H1 (cell line): Measurements from ENCODE around the gene CD84. TPM values are rescaled to one million over a fixed set of nuclear protein-coding genes. Genes with fewer than 3 reads are reported as not detected.

Experiments
- CTCF ChIA-PET: fragments of 300-600 bp; sonication (Branson Sonifier 250); formaldehyde crosslinking; loops from one replicate; lab custom pipeline; 2021; ENCODE audit not compliant: partially characterized antibody; lab: Charles Lee
- POLR2A ChIA-PET: fragments of 300-600 bp; sonication (Branson Sonifier 250); formaldehyde crosslinking; loops from one replicate; lab custom pipeline; 2021; ENCODE audit warnings: inconsistent platforms; ENCODE audit not compliant: partially characterized antibody; lab: Charles Lee
- DNase-seq, 2 experiments: peaks; one replicate each; pipeline versions ENCODE4 v3.0.0 to v3.0.0-alpha.2; 2010 to 2022; ENCODE audit warnings: low spot score in 2 of 2, low read depth in 1 of 2, mixed read lengths in 1 of 2
- FAIRE-seq: peaks from 2 replicates; lab custom pipeline; 2011; peaks lifted over from hg19 to GRCh38; lab: Jason Lieb, UNC
- H2AFZ ChIP-seq: 2 replicates; pipeline ENCODE4 v1.8.1; 2012; ENCODE audit warnings: low read length, inconsistent platforms
- H2AK5ac ChIP-seq: 2 replicates; pipeline ENCODE4 v1.6.1; 2013; ENCODE audit warnings: low read depth, low read length
- H2BK120ac ChIP-seq: replicated peaks from 2 replicates; pipeline ENCODE3; 2013; ENCODE audit warnings: low read depth, low read length, inconsistent platforms
- H2BK12ac ChIP-seq: 2 replicates; pipeline ENCODE4 v1.6.1; 2013; ENCODE audit warnings: low read depth, low read length
- H2BK15ac ChIP-seq: 2 replicates; pipeline ENCODE4 v1.6.1; 2013; ENCODE audit warnings: low read length
- H2BK20ac ChIP-seq: 2 replicates; pipeline ENCODE4 v1.6.1; 2013; ENCODE audit warnings: low read length
- H2BK5ac ChIP-seq: 2 replicates; pipeline ENCODE4 v1.6.1; 2013; ENCODE audit warnings: low read depth, low read length
- H3K14ac ChIP-seq: 2 replicates; pipeline ENCODE4 v1.6.1; 2013; ENCODE audit warnings: inconsistent platforms; ENCODE audit not compliant: insufficient read length
- H3K18ac ChIP-seq: 2 replicates; pipeline ENCODE4 v1.6.1; 2013; ENCODE audit warnings: low read length; ENCODE audit errors: extremely low read depth
- H3K23ac ChIP-seq: 2 replicates; pipeline ENCODE4 v1.6.1; 2013; ENCODE audit warnings: inconsistent platforms; ENCODE audit not compliant: insufficient read length
- H3K23me2 ChIP-seq: 2 replicates; pipeline ENCODE4 v1.6.1; 2013; ENCODE audit warnings: low read depth, low read length
- H3K27ac ChIP-seq: 2 replicates; pipeline ENCODE4 v1.6.1; 2011; ENCODE audit warnings: low read depth, low read length, inconsistent platforms
- H3K27me3 ChIP-seq, 4 experiments: replicated peaks in 1 of 4; 1 replicate in 1 of 4; 2 replicates in 3 of 4; pipeline versions ENCODE4 v1.6.1 to v1.8.1; 2011 to 2013; ENCODE audit warnings: low read length in 3 of 4, mild to moderate bottlenecking in 3 of 4, inconsistent platforms in 2 of 4, mixed read lengths in 2 of 4, moderate library complexity in 1 of 4; ENCODE audit not compliant: control insufficient read depth in 3 of 4, insufficient read depth in 3 of 4; ENCODE audit errors: extremely low read depth in 1 of 4
- H3K36me3 ChIP-seq, 4 experiments: 2 replicates each; pipeline versions ENCODE4 v1.6.1 to v1.8.1; 2011 to 2013; ENCODE audit warnings: mild to moderate bottlenecking in 4 of 4, low read length in 3 of 4, moderate library complexity in 2 of 4, control low read depth in 1 of 4, inconsistent platforms in 1 of 4; ENCODE audit not compliant: insufficient read depth in 4 of 4, control insufficient read depth in 2 of 4
- H3K4ac ChIP-seq: replicated peaks from 2 replicates; pipeline ENCODE3; 2013; ENCODE audit warnings: low read length, low read depth, mixed read lengths, inconsistent platforms; ENCODE audit not compliant: insufficient read length
- H3K4me1 ChIP-seq, 4 experiments: replicated peaks in 1 of 4; 1 replicate in 1 of 4; 2 replicates in 3 of 4; pipeline versions ENCODE4 v1.6.1 to v1.8.1; 2011 to 2013; ENCODE audit warnings: low read length in 3 of 4, inconsistent platforms in 2 of 4, mixed read lengths in 1 of 4; ENCODE audit not compliant: insufficient read depth in 4 of 4, control insufficient read depth in 3 of 4
- H3K4me2 ChIP-seq, 2 experiments: 2 replicates each; pipeline versions ENCODE4 v1.6.1 to v1.8.1; 2011 to 2013; ENCODE audit warnings: low read depth in 2 of 2, low read length in 2 of 2, control low read depth in 1 of 2, inconsistent platforms in 1 of 2, mild to moderate bottlenecking in 1 of 2; ENCODE audit not compliant: insufficient read depth in 1 of 2
- H3K4me3 ChIP-seq, 4 experiments: fragments of 200-600, 300-600 bp in 1 of 4; sonication (generic), shearing (Covaris generic), sonication (Bioruptor Twin) in 1 of 4; 2 replicates each; pipeline versions ENCODE4 v1.5.1 to v1.8.1; 2011 to 2016; ENCODE audit warnings: low read length in 4 of 4, low read depth in 3 of 4, control low read depth in 2 of 4, inconsistent platforms in 2 of 4, mild to moderate bottlenecking in 2 of 4, mixed read lengths in 1 of 4, moderate library complexity in 1 of 4; ENCODE audit not compliant: insufficient read depth in 2 of 4; ENCODE audit errors: extremely low read depth in 1 of 4
- H3K56ac ChIP-seq: replicated peaks from 2 replicates; pipeline ENCODE3; 2013; ENCODE audit warnings: low read depth, mild to moderate bottlenecking, mixed read lengths, low read length, inconsistent platforms; ENCODE audit not compliant: insufficient read length
- H3K79me1 ChIP-seq: 2 replicates; pipeline ENCODE4 v1.6.1; 2013; ENCODE audit warnings: low read depth, low read length, control low read depth
- H3K79me2 ChIP-seq, 2 experiments: 2 replicates each; pipeline versions ENCODE4 v1.6.1 to v1.8.1; 2012 to 2013; ENCODE audit warnings: low read length in 2 of 2, mild to moderate bottlenecking in 2 of 2, inconsistent platforms in 1 of 2; ENCODE audit not compliant: insufficient read depth in 2 of 2, control insufficient read depth in 1 of 2
- H3K9ac ChIP-seq, 4 experiments: replicated peaks in 1 of 4; 1 replicate in 1 of 4; 2 replicates in 3 of 4; pipeline versions ENCODE4 v1.6.1 to v1.8.1; 2011 to 2013; ENCODE audit warnings: low read depth in 3 of 4, low read length in 3 of 4, control low read depth in 2 of 4, mild to moderate bottlenecking in 2 of 4, moderate library complexity in 2 of 4, inconsistent platforms in 1 of 4; ENCODE audit errors: extremely low read depth in 1 of 4
- H3K9me3 ChIP-seq, 2 experiments: 2 replicates each; pipeline versions ENCODE4 v1.6.1 to v1.8.1; 2012 to 2013; ENCODE audit warnings: mild to moderate bottlenecking in 2 of 2, moderate library complexity in 2 of 2, control low read depth in 1 of 2, inconsistent platforms in 1 of 2, low read depth in 1 of 2, low read length in 1 of 2, mixed read lengths in 1 of 2; ENCODE audit not compliant: insufficient read depth in 2 of 2
- H4K20me1 ChIP-seq, 2 experiments: replicated peaks in 1 of 2; 2 replicates each; pipeline versions ENCODE3 to v1.8.1; 2011 to 2013; ENCODE audit warnings: inconsistent platforms in 2 of 2, low read length in 2 of 2, mild to moderate bottlenecking in 1 of 2; ENCODE audit not compliant: insufficient read depth in 2 of 2, control insufficient read depth in 1 of 2
- H4K5ac ChIP-seq: 2 replicates; pipeline ENCODE4 v1.6.1; 2013; ENCODE audit warnings: low read length, low read depth, mixed read lengths, inconsistent platforms; ENCODE audit not compliant: insufficient read length
- H4K8ac ChIP-seq: 2 replicates; pipeline ENCODE4 v1.8.0; 2013; ENCODE audit warnings: mild to moderate bottlenecking, moderate library complexity, low read length, inconsistent platforms; ENCODE audit not compliant: insufficient read depth; ENCODE audit errors: extremely low read depth
- H4K91ac ChIP-seq: replicated peaks from 2 replicates; pipeline ENCODE3; 2013; ENCODE audit warnings: low read length, mixed read lengths, inconsistent platforms; ENCODE audit not compliant: insufficient read length
- CEBPB ChIP-seq: IDR thresholded peaks from 2 replicates; pipeline ENCODE4 v1.6.1; 2012; ENCODE audit warnings: low read depth, low read length
- EGR1 ChIP-seq: IDR thresholded peaks from 2 replicates; pipeline ENCODE4 v1.6.1; 2011; ENCODE audit warnings: low read depth, low read length, borderline replicate concordance
- SIN3A ChIP-seq, 2 experiments: IDR thresholded peaks in 1 of 2; conservative IDR thresholded peaks in 1 of 2; 2 replicates each; pipeline ENCODE4 v1.6.1; 2011 to 2012; ENCODE audit warnings: low read length in 2 of 2, improper control_type of control experiment in 1 of 2, low read depth in 1 of 2, mild to moderate bottlenecking in 1 of 2
- TBP ChIP-seq: IDR thresholded peaks from 2 replicates; pipeline ENCODE4 v1.6.1; 2011; ENCODE audit warnings: low read depth, low read length, improper control_type of control experiment
- WGBS, 2 experiments: shearing (Covaris generic) in 1 of 2; methylation state at CpG; one replicate each; pipeline versions ENCODE4 v1.1.6 to v1.1.7; 2013 to 2015; ENCODE audit warnings: low lambda C conversion rate in 2 of 2, mixed read lengths in 2 of 2, inconsistent platforms in 1 of 2, low coverage in 1 of 2, missing lambda C conversion rate in 1 of 2; ENCODE audit not compliant: insufficient replicate concordance in 2 of 2, insufficient coverage in 1 of 2, insufficient read length in 1 of 2; ENCODE audit errors: extremely low coverage in 1 of 2, missing lambda C conversion rate in 1 of 2; 5-methylcytosine and 5-hydroxymethylcytosine counted together
- polyA plus RNA-seq, 7 experiments: library from polyadenylated mRNA; depleted of rRNA in 3 of 7; stranded (reverse) in 5 of 7; unstranded in 2 of 7; fragments of >200 nt in 5 of 7; fragments of 200-250 nt in 2 of 7; gene quantifications; 1 replicate in 5 of 7; 2 replicates in 1 of 7; 4 replicates in 1 of 7; pipeline versions ENCODE4 v1.2.1 to v1.2.3, GENCODE V29; 2011 to 2013; ENCODE audit warnings: missing spikeins in 2 of 7, mixed read lengths in 2 of 7
- total RNA-seq: library from RNA; stranded (reverse); fragmentation: NEBNext Ultra II Directional; extraction: Animal tissue kit (Norgen Biotek cat#: 25700); gene quantifications from 2 replicates; pipeline ENCODE4 v1.2.1, GENCODE V29; 2021

CD84 gene
- total and polyA plus RNA-seq, 2 of the 8 experiments (the other 6 are each of a cell fraction or from before 2014, with no cell fraction given), result not detected

- whole genome bisulfite sequencing, 2 experiments, result 80% methylated on average over 4 of the region's 4 CpGs; no CpG with 5 or more reads in 1 of the 2 experiments
- Histone ChIP-seq H4K5ac (no peak overlapping the region), H3K4me1 (no peaks in the 10 kb centered on the region), H2AFZ (no peak overlapping the region), H3K9me3 (no peaks in the 10 kb centered on the region), H3K27me3 (no peaks in the 10 kb centered on the region), H4K8ac (no peak overlapping the region), H3K9ac (no peak overlapping the region), H3K18ac (no peak overlapping the region), H3K79me1 (no peaks in the 10 kb centered on the region), H3K36me3 (no peaks in the 10 kb centered on the region), H3K4me2 (no peak overlapping the region), H3K14ac (no peak overlapping the region), H3K4me3 (no peak overlapping the region), H4K20me1 (no peaks in the 10 kb centered on the region), H4K91ac (no peak overlapping the region), H2BK12ac (no peak overlapping the region), H2BK120ac (no peak overlapping the region), H2AK5ac (no peak overlapping the region; the same call in 1 of the 2 replicates), H3K27ac (no peak overlapping the region), H2BK5ac (0 out of 2 replicates have a peak overlapping the region, but pooled peaks have one; percentile 22), H3K23me2 (no peaks in the 10 kb centered on the region), H2BK15ac (no peak overlapping the region), H3K4ac (no peak overlapping the region), H3K56ac (no peak overlapping the region), H3K79me2 (no peaks in the 10 kb centered on the region), H2BK20ac (no peak overlapping the region), H3K23ac (no peak overlapping the region)
- POLR2A ChIA-PET, result no interaction called here
- DNase-seq (no peak), FAIRE-seq (no peak)
- CTCF ChIA-PET, result interaction anchor here (1.2 to 9.6 kb wide), 4 partner anchors 27 to 72 kb away, joined by 5 to 88 read pairs (median 27); no protein-coding TSS in a partner anchor
- TF ChIP-seq CEBPB (no peak), SIN3A (conservative IDR thresholded peaks at IDR 0.05 in 1 of 2, IDR thresholded peaks at IDR 0.05 in 1 of 2; ENCODE audit: low read depth in 1 of 2, low read length in 2 of 2) (no peak), EGR1 (no peak), TBP (no peak)
These were observed 31.9 kb downstream of the CD84 start for GRCh38 chr1:160547422-160547821.
